IPS-NIHi7 (cell line): ENCODE measurements around the gene LYST.

Source experiments
- DNase-seq: peaks from one replicate; pipeline ENCODE4 v3.0.0; 2012; ENCODE audit warnings: mixed read lengths; ENCODE audit errors: extremely low spot score

Gene LYST

DNA sequence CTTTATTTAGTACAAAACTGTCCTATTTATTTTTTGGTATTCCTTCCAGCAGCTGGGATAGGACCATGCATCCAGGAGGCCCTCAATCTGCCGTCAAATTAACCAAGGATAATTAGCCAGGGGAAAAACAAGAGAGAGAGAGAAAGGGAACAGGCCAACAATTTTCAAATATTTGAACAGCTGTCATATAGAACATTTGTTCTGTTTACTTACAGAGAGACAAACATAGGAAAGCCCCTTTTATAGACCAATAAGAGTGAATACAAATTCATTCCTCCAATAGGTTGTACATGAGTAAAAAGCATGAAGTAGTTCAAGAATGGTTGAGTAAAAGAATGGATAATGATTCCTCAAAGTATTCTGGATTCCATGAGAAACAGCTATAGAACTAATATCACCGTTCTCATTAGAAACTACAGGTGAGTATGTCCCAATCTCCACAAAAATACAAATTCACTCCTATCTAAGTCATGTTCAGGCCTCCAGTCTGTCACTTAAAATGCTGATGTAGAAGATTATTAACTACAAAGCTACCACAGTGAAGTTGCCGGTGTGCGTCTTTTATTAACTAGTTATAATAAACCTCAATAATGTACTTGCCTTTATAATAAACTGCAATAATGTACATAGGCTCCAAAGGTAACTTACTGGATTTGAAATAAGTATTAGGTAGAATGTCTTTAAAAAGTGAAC, 152.4 kb downstream of the LYST start:
- DNase-seq = no peak

DNA sequence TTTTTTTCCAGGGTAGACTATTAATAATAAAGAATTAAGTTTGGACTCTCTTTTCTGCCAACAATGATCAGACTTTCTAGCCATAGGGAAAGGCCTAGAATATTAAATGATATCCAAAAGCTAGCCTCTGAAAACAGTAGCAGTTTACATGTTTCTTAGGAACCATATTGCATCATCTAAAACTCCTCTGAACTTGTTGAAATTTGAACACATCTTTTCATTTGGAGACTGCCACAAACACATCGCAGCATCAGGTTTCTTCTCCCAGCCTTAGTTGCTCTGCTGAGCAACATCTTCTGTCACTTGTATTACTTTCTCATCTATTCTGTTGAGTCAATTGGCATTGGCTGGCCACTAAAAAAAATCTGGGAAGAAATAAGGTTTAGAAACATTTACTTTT, 153.9 kb downstream of the LYST start:
- DNase-seq = no peak

GRCh38 chr1:235710687-235711086, 156.0 kb downstream of the LYST start:
- DNase-seq = no peak

- DNase-seq = no peak
Observed at GRCh38 chr1:235709018-235709417, 157.7 kb downstream of the LYST start.

DNA sequence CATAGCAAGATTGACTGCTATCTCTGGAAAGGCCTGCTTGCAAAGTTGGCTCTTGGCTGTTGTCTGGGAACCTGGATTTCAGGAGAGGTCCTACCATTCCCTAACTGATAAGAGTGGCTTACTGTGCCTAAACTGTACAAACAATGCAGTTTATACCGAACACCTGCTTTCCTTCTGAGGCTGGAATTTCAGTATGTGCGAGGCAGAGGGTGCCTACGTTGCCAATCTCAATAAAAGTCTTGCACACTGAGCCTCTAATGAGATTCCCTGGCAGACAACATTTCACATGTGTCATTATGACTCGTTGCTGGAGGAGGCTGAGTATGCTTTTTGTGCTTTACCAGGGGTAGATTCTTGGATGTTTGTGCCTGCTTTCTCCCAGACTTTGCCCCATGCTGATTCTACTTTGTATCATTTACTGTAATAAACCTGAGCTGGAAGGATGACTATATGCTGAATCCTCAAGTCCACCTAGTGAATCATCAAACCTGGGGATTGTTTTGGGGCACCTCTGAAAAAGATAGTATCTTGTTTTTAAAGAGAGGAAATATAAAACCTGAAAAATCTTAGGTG, 158.2 kb downstream of the LYST start:
- DNase-seq = no peak

DNA sequence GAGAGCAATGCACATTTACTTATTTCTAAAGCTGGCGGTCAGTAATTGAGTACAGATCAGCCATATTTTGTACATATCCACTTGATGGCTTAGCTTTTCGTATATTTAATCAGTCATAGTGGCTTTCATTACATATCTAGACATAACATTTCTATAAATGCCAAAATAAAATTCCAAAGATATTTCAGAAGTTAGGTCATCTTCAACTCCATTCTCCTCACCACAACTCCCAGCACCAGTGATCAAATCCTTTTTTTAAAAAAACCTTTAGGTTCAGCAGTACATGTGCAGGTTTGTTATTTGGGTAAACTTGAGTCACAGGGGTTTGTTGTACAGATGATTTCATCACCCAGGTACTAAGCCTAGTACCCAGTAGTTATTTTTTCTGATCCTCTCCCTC, 163.2 kb downstream of the LYST start:
- DNase-seq = no peak

DNA sequence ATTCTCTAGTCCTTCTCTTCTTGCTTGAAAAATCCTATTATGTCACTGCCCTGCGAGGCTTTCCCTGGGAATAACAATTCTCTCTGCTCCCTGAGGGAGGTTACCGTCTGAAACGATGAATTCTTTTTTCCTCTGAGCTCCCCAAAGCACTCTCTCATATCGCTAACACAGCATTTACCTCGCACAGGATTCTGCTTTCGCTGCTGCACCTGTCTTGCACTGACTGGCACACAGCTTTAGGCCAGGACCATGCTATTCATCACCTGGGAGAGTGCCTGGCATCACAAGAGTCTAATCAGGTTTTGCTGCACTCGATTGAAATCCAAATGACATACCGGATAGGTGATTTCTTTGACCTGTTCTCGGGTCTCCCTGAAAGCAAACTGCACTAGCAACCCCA, 164.3 kb downstream of the LYST start:
- DNase-seq = no peak

- no peak for DNase-seq
Observed at GRCh38 chr1:235697508-235697907, 169.2 kb downstream of the LYST start.

GRCh38 chr1:235689356-235689755, 177.3 kb downstream of the LYST start:
- DNase-seq = no peak

- no peak for DNase-seq
Observed at GRCh38 chr1:235688096-235688495, 178.6 kb downstream of the LYST start.

- no peak for DNase-seq
Observed at GRCh38 chr1:235683653-235684052, 183.1 kb downstream of the LYST start.

GRCh38 chr1:235682216-235682615, 184.5 kb downstream of the LYST start:
- DNase-seq = no peak

DNA sequence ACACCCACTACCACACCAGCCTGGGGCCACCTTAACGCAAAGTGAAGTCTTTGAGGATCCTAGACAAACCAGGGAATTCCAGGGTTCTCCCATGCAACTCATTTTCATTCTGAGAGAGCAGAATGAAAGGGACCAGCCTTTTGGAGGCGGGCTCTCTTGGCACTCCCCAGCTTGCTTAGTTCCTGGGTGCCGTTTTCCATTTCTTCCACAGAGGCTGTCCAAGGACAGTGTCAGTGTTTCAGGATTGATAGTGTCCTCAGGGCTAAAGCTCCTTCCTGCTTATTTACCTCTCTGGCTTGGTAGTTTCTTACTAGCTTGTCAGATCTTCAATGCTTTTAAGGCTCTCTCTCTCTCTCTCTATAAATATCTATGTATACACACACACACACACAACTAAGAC, 187.1 kb downstream of the LYST start:
- DNase-seq = no peak

DNA sequence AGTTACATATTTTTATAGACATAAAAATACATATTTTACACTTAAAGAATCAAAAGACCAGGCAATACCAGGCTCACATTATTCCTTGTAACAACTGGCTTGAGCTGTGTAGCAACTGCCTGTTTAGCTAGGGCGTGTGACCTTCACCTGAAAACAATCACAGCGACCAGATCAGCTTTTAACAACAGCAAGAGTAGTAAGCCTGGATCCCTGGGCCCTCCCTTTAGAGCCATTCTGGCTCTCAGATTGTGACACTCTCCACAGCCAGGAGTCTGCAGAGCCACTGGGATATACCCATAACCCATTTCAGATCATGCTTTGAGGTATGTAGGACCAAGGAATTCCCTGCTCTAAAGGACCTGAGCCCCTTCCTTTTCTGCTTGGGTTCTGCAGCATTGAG, 187.7 kb downstream of the LYST start:
- DNase-seq = no peak

DNA sequence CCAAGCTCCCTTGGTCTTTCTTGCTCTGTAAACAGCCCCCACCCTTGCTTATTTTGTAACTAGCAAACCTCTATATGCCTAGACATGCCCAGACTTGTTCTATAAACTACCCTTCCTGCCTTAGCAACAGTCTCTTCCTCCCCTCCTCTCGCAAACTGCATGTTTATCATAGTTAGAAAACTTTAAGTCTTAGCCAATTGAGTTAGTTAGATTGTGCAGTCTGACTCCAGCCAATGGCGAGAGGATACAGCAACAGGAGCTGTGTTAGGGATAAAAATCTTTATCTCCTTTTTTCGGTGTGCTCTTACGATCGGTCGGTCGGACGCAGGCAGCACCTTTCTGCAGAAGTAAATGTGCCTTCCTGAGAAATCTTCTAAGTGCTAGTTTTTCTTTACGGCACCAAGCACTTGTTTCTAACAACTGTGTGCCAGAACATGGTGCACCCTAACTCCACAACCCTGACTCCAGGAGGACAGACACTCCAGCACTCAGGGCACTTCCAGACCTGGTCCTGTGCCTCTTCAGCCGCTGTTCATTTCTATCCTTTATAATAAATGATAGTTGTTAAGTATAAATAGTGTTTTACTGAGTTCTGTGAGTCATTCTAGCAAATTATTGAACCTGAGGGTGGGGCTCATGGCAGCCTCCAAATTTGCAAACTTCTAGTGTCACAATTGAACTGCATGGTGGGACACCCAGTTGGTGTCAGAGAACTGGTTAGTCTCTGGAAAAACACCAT, 191.4 kb downstream of the LYST start:
- DNase-seq = no peak

GRCh38 chr1:235673981-235674380, 192.7 kb downstream of the LYST start:
- DNase-seq = no peak

DNA sequence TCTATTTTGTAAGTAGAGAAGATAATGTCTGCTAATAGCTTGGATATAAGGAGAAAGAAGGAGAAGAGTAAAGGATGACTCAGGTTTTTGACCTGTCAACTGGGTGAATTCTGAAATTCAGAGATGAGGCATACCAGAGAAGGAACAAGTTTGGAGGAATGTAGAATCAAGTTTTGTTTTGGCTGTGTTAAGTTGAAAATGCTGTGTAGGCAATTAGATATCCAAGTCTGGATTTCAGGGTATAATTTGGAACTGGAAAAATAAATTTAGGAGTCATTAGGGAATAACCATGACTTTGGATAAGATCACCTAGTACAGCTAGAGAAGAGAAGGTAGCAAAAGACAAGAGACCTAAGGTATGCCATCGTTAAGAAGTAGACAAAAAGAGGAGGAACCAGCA, 194.7 kb downstream of the LYST start:
- DNase-seq = no peak

- DNase-seq = no peak
Observed at GRCh38 chr1:235670157-235670776, 196.4 kb downstream of the LYST start.

- no peak for DNase-seq
Observed at GRCh38 chr1:235669277-235669676, 197.4 kb downstream of the LYST start.

DNA sequence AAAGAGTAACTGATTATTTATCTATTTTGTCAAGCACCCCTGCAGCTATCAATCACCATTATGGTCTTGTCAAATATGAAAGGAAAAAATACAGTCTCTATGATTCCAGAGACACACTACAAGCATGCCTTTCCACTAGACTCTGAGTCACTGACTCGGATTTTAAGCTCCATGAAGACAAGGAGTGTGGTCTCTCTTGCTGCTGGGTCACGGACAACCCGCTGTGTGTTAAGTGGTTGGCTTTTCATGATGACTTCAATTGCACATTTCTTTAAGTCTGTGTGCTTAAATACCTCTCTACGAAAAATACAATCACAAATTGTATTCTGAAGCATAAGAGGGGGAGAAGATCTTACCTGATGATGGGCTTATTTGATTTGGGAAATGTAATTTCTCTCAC, 203.1 kb downstream of the LYST start:
- DNase-seq = no peak

GRCh38 chr1:235661568-235661967, 205.1 kb downstream of the LYST start:
- no peak for DNase-seq

- DNase-seq = no peak
Observed at GRCh38 chr1:235659186-235659771, 207.4 kb downstream of the LYST start.
